Measurements from ENCODE around the gene TATDN2. TPM values are rescaled to one million over a fixed set of nuclear protein-coding genes. Genes with fewer than 3 reads are reported as not detected.

The TATDN2 gene
- total and polyA plus RNA-seq, 2 donors (not counting 3 experiments of a cell fraction or from before 2014, with no cell fraction given): 10.7 to 26.8 TPM

DNA sequence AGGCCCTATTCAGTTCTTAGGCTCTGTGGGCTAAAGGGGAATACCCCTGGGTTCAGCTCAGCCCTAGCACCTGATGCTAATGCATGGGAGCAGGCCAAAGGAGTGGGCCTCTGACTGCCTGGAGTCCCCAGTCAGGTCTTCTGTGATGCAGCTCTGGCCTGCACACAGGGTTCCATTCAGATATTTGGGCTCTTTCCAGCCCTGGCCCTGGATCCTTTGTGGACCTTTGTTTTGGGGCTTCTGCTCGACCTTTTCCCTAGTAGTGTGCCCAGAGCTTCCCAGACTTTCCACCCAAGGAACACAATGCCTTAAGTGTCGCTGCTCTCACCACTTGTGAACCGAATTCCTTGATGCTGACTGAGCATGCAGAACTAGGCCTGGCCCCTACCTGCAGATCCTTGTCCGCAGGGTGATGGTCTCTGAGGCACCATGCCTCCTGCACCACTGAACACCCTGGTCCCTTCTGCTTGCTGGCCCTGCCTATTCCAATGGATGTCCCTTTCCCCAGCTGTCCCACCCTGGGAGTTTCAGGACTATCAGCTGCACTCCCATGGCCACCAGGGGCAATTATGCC is 67.6 kb downstream of the TATDN2 start:
- POLR2A ChIA-PET: interaction anchor here (0.6 kb wide), 1 partner anchor 16 kb away, joined by 3 read pairs; no protein-coding TSS in a partner anchor
- dilution Hi-C loops (cut with MboI; ENCODE audit: extremely low pct_ligation_motif_present, low sequenced_read_pairs): no loop called here

DNA sequence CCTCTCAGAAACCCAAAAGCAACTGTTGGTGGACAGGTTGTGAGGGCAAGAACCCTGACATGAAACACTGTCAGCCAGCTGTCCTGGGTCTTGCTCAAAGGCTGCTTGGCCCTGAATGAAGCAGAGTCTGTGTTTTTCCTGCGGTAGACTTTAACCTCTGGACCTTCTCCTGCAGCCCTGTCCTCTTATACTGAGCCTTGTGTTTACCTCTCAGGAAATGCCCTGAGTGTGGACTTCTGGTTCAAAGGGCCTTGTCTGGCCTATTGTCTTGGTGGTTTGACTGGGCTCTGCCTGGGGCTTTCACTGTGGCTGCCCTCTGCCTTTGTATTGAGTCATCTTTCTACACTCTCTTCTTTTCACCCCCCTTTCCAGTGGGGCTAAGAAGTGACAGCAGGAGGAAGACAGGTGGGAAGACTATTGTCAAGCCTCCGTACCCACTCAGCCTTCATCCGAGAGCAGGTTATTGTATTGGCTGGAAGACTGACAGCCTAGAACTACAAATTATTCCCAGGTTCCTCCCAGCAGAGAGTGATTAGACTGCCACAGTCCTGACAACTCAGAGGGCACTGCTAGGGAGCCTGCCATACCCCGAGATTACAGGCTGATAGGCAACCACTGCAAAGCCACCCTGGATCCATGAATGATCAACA is 69.2 kb downstream of the TATDN2 start:
- H3K79me2 ChIP-seq (ENCODE audit: control insufficient read depth, insufficient read depth, low read length): peaks cover 41% of the 10 kb centered on the region
- DNase-seq (ENCODE audit: low read depth, low spot score) (peak; percentile 37), FAIRE-seq (peak; percentile 63)
- no peaks in the 10 kb centered on the region for H4K20me1 ChIP-seq (replicated peaks; ENCODE audit: control insufficient read depth, extremely low read depth, insufficient read depth, low read length)
- no peaks in the 10 kb centered on the region for H3K9me3 ChIP-seq (replicated peaks; ENCODE audit: control insufficient read depth, insufficient read depth, low read length)
- H3K4me2 ChIP-seq (ENCODE audit: insufficient read depth, low read length): no peak overlapping the region
- no peaks in the 10 kb centered on the region for H3K27me3 ChIP-seq (ENCODE audit: control insufficient read depth in 2 of 2, insufficient read depth in 2 of 2, low read length in 2 of 2)
- dilution Hi-C loops (cut with MboI; ENCODE audit: extremely low pct_ligation_motif_present, low sequenced_read_pairs) (no loop called here), intact Hi-C loops (cut with micrococcal nuclease) (no loop called here)
- ChIA-PET POLR2A (no interaction called here), CTCF (no interaction called here)
- no peak overlapping the region for H3K9ac ChIP-seq (replicated peaks; ENCODE audit: extremely low read depth, insufficient read depth, low read length)
- H3K4me1 ChIP-seq (ENCODE audit: control insufficient read depth, extremely low read depth, insufficient read depth, low read length): peaks cover 36% of the 10 kb centered on the region
- no peak overlapping the region for H2AFZ ChIP-seq (ENCODE audit: low read depth, low read length)
- H3K27ac ChIP-seq (ENCODE audit: insufficient read depth, low read depth, low read length): no peak overlapping the region
- H3K9me1 ChIP-seq (replicated peaks; ENCODE audit: control insufficient read depth, extremely low read depth, insufficient read depth, low read length): no peaks in the 10 kb centered on the region
- H3K36me3 ChIP-seq (ENCODE audit: control insufficient read depth in 2 of 2, extremely low read depth in 1 of 2, insufficient read depth in 2 of 2, low read length in 2 of 2): peaks cover 16 to 42% of the 10 kb centered on the region in 2 experiments
- TF ChIP-seq FOS (IDR thresholded peaks at IDR 0.05; ENCODE audit: borderline replicate concordance, insufficient read depth, low read length): peak; percentile 40
- no peak for TF ChIP-seq POLR2A (IDR thresholded peaks at IDR 0.05; ENCODE audit: low read depth, low read length)
- no peak for TF ChIP-seq EZH2 (IDR thresholded peaks at IDR 0.05; ENCODE audit: borderline replicate concordance, low read depth, low read length, severe bottlenecking)
- TF ChIP-seq JUN (IDR thresholded peaks at IDR 0.05; ENCODE audit: borderline replicate concordance, insufficient read depth, insufficient read length, low read depth): no peak
- no TSS peak for BruUV-seq (replicated peaks)
- H3K4me3 ChIP-seq (replicated peaks in 1 of 3; ENCODE audit: insufficient read depth in 1 of 3, low read depth in 1 of 3, low read length in 3 of 3): no peak overlapping the region

More for the DNA sequence above, 67.6 kb downstream of the TATDN2 start:
- Histone ChIP-seq H4K20me1 (replicated peaks; ENCODE audit: control insufficient read depth, extremely low read depth, insufficient read depth, low read length) (no peaks in the 10 kb centered on the region), H3K36me3 (ENCODE audit: control insufficient read depth in 2 of 2, extremely low read depth in 1 of 2, insufficient read depth in 2 of 2, low read length in 2 of 2) (peaks cover 27 to 51% of the 10 kb centered on the region in 2 experiments), H3K4me1 (ENCODE audit: control insufficient read depth, extremely low read depth, insufficient read depth, low read length) (peaks cover 46% of the 10 kb centered on the region), H3K4me2 (ENCODE audit: insufficient read depth, low read length) (no peak overlapping the region), H3K27me3 (ENCODE audit: control insufficient read depth in 2 of 2, insufficient read depth in 2 of 2, low read length in 2 of 2) (no peaks in the 10 kb centered on the region), H3K9me1 (replicated peaks; ENCODE audit: control insufficient read depth, extremely low read depth, insufficient read depth, low read length) (no peaks in the 10 kb centered on the region), H3K27ac (ENCODE audit: insufficient read depth, low read depth, low read length) (no peak overlapping the region), H3K4me3 (replicated peaks in 1 of 3; ENCODE audit: insufficient read depth in 1 of 3, low read depth in 1 of 3, low read length in 3 of 3) (no peak overlapping the region), H3K9ac (replicated peaks; ENCODE audit: extremely low read depth, insufficient read depth, low read length) (no peak overlapping the region), H3K9me3 (replicated peaks; ENCODE audit: control insufficient read depth, insufficient read depth, low read length) (no peaks in the 10 kb centered on the region), H2AFZ (ENCODE audit: low read depth, low read length) (no peak overlapping the region), H3K79me2 (ENCODE audit: control insufficient read depth, insufficient read depth, low read length) (peaks cover 44% of the 10 kb centered on the region)
- BruUV-seq (replicated peaks): no TSS peak
- DNase-seq (ENCODE audit: low read depth, low spot score) (no peak), FAIRE-seq (no peak)
- TF ChIP-seq POLR2AphosphoS5 (IDR thresholded peaks at IDR 0.05; ENCODE audit: insufficient read depth, low read depth, low read length): no peak
- CTCF ChIA-PET: no interaction called here
- intact Hi-C loops (cut with micrococcal nuclease): no loop called here
